ENCODE data around the gene ANKMY1. TPM values are rescaled to one million over a fixed set of nuclear protein-coding genes. Genes with fewer than 3 reads are reported as not detected.

ANKMY1 gene
- polyA plus RNA-seq, 3 donors = 2.1 to 22.9 (median 2.9) TPM

GRCh38 chr2:240601831-240602160, 44.0 kb upstream of the ANKMY1 start:
- Histone ChIP-seq H3K27me3 (ENCODE audit: control insufficient read depth in 2 of 2, insufficient read depth in 2 of 2, low read length in 2 of 2) (no peaks in the 10 kb centered on the region), H3K79me2 (ENCODE audit: insufficient read depth, low read length) (no peaks in the 10 kb centered on the region), H3K4me2 (replicated peaks; ENCODE audit: extremely low read depth, low read length, poor library complexity, severe bottlenecking) (no peak overlapping the region), H3K36me3 (replicated peaks in 1 of 2; ENCODE audit: control insufficient read depth in 1 of 2, insufficient read depth in 2 of 2, low read length in 2 of 2) (peaks cover 31 to 55% of the 10 kb centered on the region in 2 donors), H3K9me3 (replicated peaks in 1 of 2; ENCODE audit: control insufficient read depth in 1 of 2, insufficient read depth in 1 of 2, low read length in 2 of 2) (no peaks in the 10 kb centered on the region), H3K4me3 (replicated peaks in 1 of 3; ENCODE audit: low read depth in 2 of 3, low read length in 3 of 3) (no peak overlapping the region), H3K4me1 (ENCODE audit: control insufficient read depth in 1 of 2, insufficient read depth in 2 of 2, low read length in 2 of 2) (peaks cover 9 to 11% of the 10 kb centered on the region in 2 donors), H2AFZ (ENCODE audit: insufficient read depth, low read depth, low read length, poor library complexity, severe bottlenecking) (no peak overlapping the region), H3K27ac (ENCODE audit: low read depth in 1 of 2, low read length in 2 of 2) (no peak overlapping the region), H4K20me1 (ENCODE audit: insufficient read depth, low read length) (no peaks in the 10 kb centered on the region), H3K9ac (ENCODE audit: insufficient read depth, low read length, poor library complexity, severe bottlenecking) (no peak overlapping the region)
- H3K27me3 Mint-ChIP-seq (ENCODE audit: low read depth in 3 of 3) = peaks cover 0 to 8% (median 2%) of the 10 kb centered on the region in 3 donors
- peak overlapping the region in 2 of 7 donors; percentile 54 to 63 for H3K27ac Mint-ChIP-seq
- whole genome bisulfite sequencing (ENCODE audit: insufficient coverage) = 94% methylated on average over 10 of the region's 11 CpGs
- H3K4me1 Mint-ChIP-seq = peaks cover 9% of the 10 kb centered on the region
- intact Hi-C loops (cut with micrococcal nuclease) = loop anchor here in 1 of 2 donors (10.0 kb wide), 1 partner anchor 63 kb away; no protein-coding TSS in a partner anchor
- H3K36me3 Mint-ChIP-seq = peaks cover 23 to 44% of the 10 kb centered on the region in 2 donors
- no peak overlapping the region for H3K4me3 Mint-ChIP-seq
- TF ChIP-seq CTCF (IDR thresholded peaks at IDR 0.05) = no peak
- DNase-seq = no peak
- no peaks in the 10 kb centered on the region for H3K9me3 Mint-ChIP-seq

GRCh38 chr2:240601061-240601830, 43.5 kb upstream of the ANKMY1 start:
- no peak overlapping the region for H2AFZ ChIP-seq (ENCODE audit: insufficient read depth, low read depth, low read length, poor library complexity, severe bottlenecking)
- H4K20me1 ChIP-seq (ENCODE audit: insufficient read depth, low read length) = no peaks in the 10 kb centered on the region
- H3K36me3 ChIP-seq (replicated peaks in 1 of 2; ENCODE audit: control insufficient read depth in 1 of 2, insufficient read depth in 2 of 2, low read length in 2 of 2) = peaks cover 34 to 60% of the 10 kb centered on the region in 2 donors
- Mint-ChIP-seq H3K4me3 (no peak overlapping the region), H3K4me1 (peaks cover 9% of the 10 kb centered on the region), H3K27ac (peak overlapping the region in 3 of 7 donors; percentile 4 to 63 (median 44)), H3K9me3 (no peaks in the 10 kb centered on the region), H3K27me3 (ENCODE audit: low read depth in 3 of 3) (peaks cover 0 to 8% (median 2%) of the 10 kb centered on the region in 3 donors), H3K36me3 (peaks cover 25 to 49% of the 10 kb centered on the region in 2 donors)
- no peak overlapping the region for H3K4me3 ChIP-seq (replicated peaks in 1 of 3; ENCODE audit: low read depth in 2 of 3, low read length in 3 of 3)
- no peak overlapping the region for H3K27ac ChIP-seq (ENCODE audit: low read depth in 1 of 2, low read length in 2 of 2)
- TF ChIP-seq CTCF (IDR thresholded peaks at IDR 0.05) = no peak
- H3K79me2 ChIP-seq (ENCODE audit: insufficient read depth, low read length) = no peaks in the 10 kb centered on the region
- intact Hi-C loops (cut with micrococcal nuclease) = loop anchor here in 1 of 2 donors (10.0 kb wide), 1 partner anchor 64 kb away; no protein-coding TSS in a partner anchor
- 97% methylated on average over 16 of the region's 20 CpGs for WGBS (ENCODE audit: insufficient coverage)
- DNase-seq = no peak
- H3K27me3 ChIP-seq (ENCODE audit: control insufficient read depth in 2 of 2, insufficient read depth in 2 of 2, low read length in 2 of 2) = no peaks in the 10 kb centered on the region
- H3K4me2 ChIP-seq (replicated peaks; ENCODE audit: extremely low read depth, low read length, poor library complexity, severe bottlenecking) = no peak overlapping the region
- no peak overlapping the region for H3K9ac ChIP-seq (ENCODE audit: insufficient read depth, low read length, poor library complexity, severe bottlenecking)
- H3K4me1 ChIP-seq (ENCODE audit: control insufficient read depth in 1 of 2, insufficient read depth in 2 of 2, low read length in 2 of 2) = peaks cover 9 to 11% of the 10 kb centered on the region in 2 donors
- no peaks in the 10 kb centered on the region for H3K9me3 ChIP-seq (replicated peaks in 1 of 2; ENCODE audit: control insufficient read depth in 1 of 2, insufficient read depth in 1 of 2, low read length in 2 of 2)

All from CD14-positive monocyte (primary cell).